ENCODE measurements around the gene ZNF385B.
"Not testable (repeated sequence)": the region's sequence is repeated elsewhere in the genome, so short reads cannot be mapped to it uniquely, and the experiment has no call there.

ZNF385B gene

GRCh38 chr2:179467111-179467510 lies 394.3 kb downstream of the ZNF385B start:
- Histone ChIP-seq H3K27me3 (ENCODE audit: insufficient read depth, poor library complexity, severe bottlenecking) (no peaks in the 10 kb centered on the region), H3K27ac (ENCODE audit: poor library complexity, severe bottlenecking) (no peak overlapping the region), H3K36me3 (ENCODE audit: low read depth) (no peaks in the 10 kb centered on the region), H3K4me3 (ENCODE audit: severe bottlenecking) (no peak overlapping the region), H3K9me3 (ENCODE audit: severe bottlenecking) (no peaks in the 10 kb centered on the region), H3K4me1 (ENCODE audit: insufficient read depth, poor library complexity, severe bottlenecking) (peaks cover 7% of the 10 kb centered on the region)
- DNase-seq (ENCODE audit: low spot score): no peak
- ATAC-seq (ENCODE audit: low read depth): peak; percentile 78
- no peak for TF ChIP-seq CTCF (IDR thresholded peaks at IDR 0.05; ENCODE audit: poor library complexity, severe bottlenecking)

- Histone ChIP-seq H3K27me3 (ENCODE audit: insufficient read depth, poor library complexity, severe bottlenecking) (no peaks in the 10 kb centered on the region), H3K36me3 (ENCODE audit: low read depth) (no peaks in the 10 kb centered on the region), H3K4me3 (ENCODE audit: severe bottlenecking) (no peak overlapping the region), H3K9me3 (ENCODE audit: severe bottlenecking) (peaks cover 6% of the 10 kb centered on the region), H3K27ac (ENCODE audit: poor library complexity, severe bottlenecking) (peak overlapping the region; percentile 94), H3K4me1 (ENCODE audit: insufficient read depth, poor library complexity, severe bottlenecking) (peaks cover 18% of the 10 kb centered on the region)
- no peak for DNase-seq (ENCODE audit: low spot score)
- ATAC-seq (ENCODE audit: low read depth): no peak
- TF ChIP-seq CTCF (IDR thresholded peaks at IDR 0.05; ENCODE audit: poor library complexity, severe bottlenecking): no peak
Observed at GRCh38 chr2:179461420-179461819, 400.0 kb downstream of the ZNF385B start.

- peaks cover 6% of the 10 kb centered on the region for H3K9me3 ChIP-seq (ENCODE audit: severe bottlenecking)
- H3K27me3 ChIP-seq (ENCODE audit: insufficient read depth, poor library complexity, severe bottlenecking): no peaks in the 10 kb centered on the region
- no peak for TF ChIP-seq CTCF (IDR thresholded peaks at IDR 0.05; ENCODE audit: poor library complexity, severe bottlenecking)
- no peak overlapping the region for H3K4me3 ChIP-seq (ENCODE audit: severe bottlenecking)
- no peaks in the 10 kb centered on the region for H3K36me3 ChIP-seq (ENCODE audit: low read depth)
- DNase-seq (ENCODE audit: low spot score) (peak; percentile 83), ATAC-seq (ENCODE audit: low read depth) (peak; percentile 93)
- peaks cover 26% of the 10 kb centered on the region for H3K4me1 ChIP-seq (ENCODE audit: insufficient read depth, poor library complexity, severe bottlenecking)
- peak overlapping the region; percentile 94 for H3K27ac ChIP-seq (ENCODE audit: poor library complexity, severe bottlenecking)
Observed at GRCh38 chr2:179460181-179460929, 401.1 kb downstream of the ZNF385B start.

GRCh38 chr2:179458113-179458512 lies 403.3 kb downstream of the ZNF385B start:
- Histone ChIP-seq H3K4me1 (ENCODE audit: insufficient read depth, poor library complexity, severe bottlenecking) (peaks cover 40% of the 10 kb centered on the region), H3K27ac (ENCODE audit: poor library complexity, severe bottlenecking) (peak overlapping the region; percentile 94)
- H3K4me3 ChIP-seq (ENCODE audit: severe bottlenecking); ATAC-seq (ENCODE audit: low read depth); H3K27me3 ChIP-seq (ENCODE audit: insufficient read depth, poor library complexity, severe bottlenecking); H3K9me3 ChIP-seq (ENCODE audit: severe bottlenecking); H3K36me3 ChIP-seq (ENCODE audit: low read depth); DNase-seq (ENCODE audit: low spot score): not testable (repeated sequence)

- Histone ChIP-seq H3K27me3 (ENCODE audit: insufficient read depth, poor library complexity, severe bottlenecking) (no peaks in the 10 kb centered on the region), H3K27ac (ENCODE audit: poor library complexity, severe bottlenecking) (peak overlapping the region; percentile 95), H3K36me3 (ENCODE audit: low read depth) (no peaks in the 10 kb centered on the region), H3K4me1 (ENCODE audit: insufficient read depth, poor library complexity, severe bottlenecking) (peaks cover 36% of the 10 kb centered on the region), H3K4me3 (ENCODE audit: severe bottlenecking) (no peak overlapping the region), H3K9me3 (ENCODE audit: severe bottlenecking) (peaks cover 9% of the 10 kb centered on the region)
- DNase-seq (ENCODE audit: low spot score) (no peak), ATAC-seq (ENCODE audit: low read depth) (peak; percentile 48)
- no peak for TF ChIP-seq CTCF (IDR thresholded peaks at IDR 0.05; ENCODE audit: poor library complexity, severe bottlenecking)
Observed at GRCh38 chr2:179455824-179456223, 405.6 kb downstream of the ZNF385B start.
